ENCODE measurements around the gene NTN1.

The NTN1 gene

DNA sequence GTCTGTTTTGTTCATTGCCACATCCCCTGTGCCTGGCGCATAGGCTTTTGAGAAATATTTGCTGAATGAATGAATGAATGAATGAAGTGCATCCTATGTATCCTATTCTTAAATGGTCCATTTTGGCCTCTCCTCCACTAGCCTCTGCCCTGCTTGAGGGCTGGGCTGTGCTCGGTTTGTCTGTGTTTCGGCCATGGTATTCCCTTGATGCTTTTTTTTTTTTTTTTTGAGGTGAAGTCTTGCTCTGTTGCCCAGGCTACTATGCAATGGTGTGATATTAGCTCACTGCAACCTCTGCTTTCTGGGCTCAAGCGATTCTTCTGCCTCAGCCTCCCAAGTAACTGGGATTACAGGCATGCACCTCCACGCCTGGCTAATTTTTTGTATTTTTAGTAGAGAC lies 110.1 kb downstream of the NTN1 start:
- TF ChIP-seq Cebpa-rat (IDR thresholded peaks at IDR 0.05), result no peak

DNA sequence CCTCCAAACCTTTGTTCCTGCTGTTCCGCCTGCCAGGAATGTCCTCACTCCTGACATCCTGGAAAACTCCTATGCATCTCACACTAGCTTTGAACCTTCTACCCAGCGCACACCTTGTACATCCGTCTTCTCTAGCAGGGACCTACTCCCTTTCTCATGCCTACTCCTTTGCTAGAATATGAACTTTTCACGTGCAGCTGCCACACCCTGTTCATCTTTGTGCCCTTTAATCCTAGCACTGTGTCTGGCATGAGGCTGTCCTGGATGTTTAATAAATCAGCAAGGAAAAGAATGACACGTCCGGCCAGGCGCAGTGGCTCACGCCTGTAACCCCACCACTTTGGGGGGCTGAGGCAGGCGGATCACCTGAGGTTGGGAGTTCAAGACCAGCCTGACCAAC lies 111.0 kb downstream of the NTN1 start:
- Histone ChIP-seq H4K20me1 (0 out of 22 replicates have a peak, but pooled peaks cover 0 to 4% (median 0%) of the 10 kb centered on the region in 11 experiments), H3K27me3 (no peaks in the 10 kb centered on the region), H3K4me1 (no peaks in the 10 kb centered on the region), H3K4me2 (no peak overlapping the region), H3K9me3 (replicated peaks in 1 of 11) (no peaks in the 10 kb centered on the region), H3K36me3 (no peaks in the 10 kb centered on the region), H3K4me3 (no peak overlapping the region), H3K27ac (no peak overlapping the region), H3K9ac (no peak overlapping the region)
- TF ChIP-seq Cebpa-rat (IDR thresholded peaks at IDR 0.05), result no peak

More for the DNA sequence above, 110.1 kb downstream of the NTN1 start:
- Histone ChIP-seq H4K20me1 (0 out of 22 replicates have a peak, but pooled peaks cover 0 to 4% (median 0%) of the 10 kb centered on the region in 11 experiments), H3K4me2 (no peak overlapping the region), H3K9me3 (replicated peaks in 1 of 11) (no peaks in the 10 kb centered on the region), H3K27ac (no peak overlapping the region), H3K4me3 (no peak overlapping the region), H3K27me3 (no peaks in the 10 kb centered on the region), H3K36me3 (no peaks in the 10 kb centered on the region), H3K9ac (no peak overlapping the region), H3K4me1 (no peaks in the 10 kb centered on the region)

DNA sequence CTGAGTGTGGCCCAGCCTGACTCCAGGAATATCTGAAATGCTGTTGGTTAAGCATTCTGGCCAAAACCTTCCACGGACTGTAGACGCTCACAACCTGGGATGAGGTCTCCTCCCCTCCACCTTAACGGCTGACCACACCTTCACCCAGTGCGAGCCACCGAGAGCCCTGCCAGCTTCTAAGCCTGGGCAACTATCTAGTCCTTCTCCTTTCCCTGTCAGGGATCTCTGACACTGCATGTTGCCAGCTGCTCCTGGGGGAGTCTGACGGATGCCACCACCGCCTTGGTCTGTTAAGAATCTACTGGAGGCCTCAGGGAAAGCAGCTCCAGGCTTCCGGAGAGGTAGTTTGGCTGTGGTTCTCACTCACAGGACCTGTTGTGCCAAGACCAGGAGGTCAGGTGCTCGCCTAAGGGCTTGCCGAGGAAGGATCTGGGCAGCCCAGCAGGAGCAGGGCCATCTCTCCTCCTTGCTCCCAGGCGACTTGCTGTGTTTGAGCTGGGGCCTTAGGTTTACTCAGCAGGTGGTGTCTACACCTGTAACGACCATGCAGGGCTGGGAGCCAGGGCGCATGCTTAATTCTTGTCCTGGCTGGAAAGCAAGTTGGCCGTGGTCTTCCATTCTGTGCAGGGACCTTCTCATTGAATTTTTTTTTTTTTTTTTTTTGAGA lies 111.8 kb downstream of the NTN1 start:
- H3K9me3 ChIP-seq (replicated peaks in 1 of 11), result no peaks in the 10 kb centered on the region
- no peak overlapping the region for H3K27ac ChIP-seq
- H3K36me3 ChIP-seq, result no peaks in the 10 kb centered on the region
- no peak overlapping the region for H3K4me2 ChIP-seq
- no peak for TF ChIP-seq Cebpa-rat (IDR thresholded peaks at IDR 0.05)
- H3K4me1 ChIP-seq, result no peaks in the 10 kb centered on the region
- H4K20me1 ChIP-seq, result 0 out of 22 replicates have a peak, but pooled peaks cover 0 to 4% (median 0%) of the 10 kb centered on the region in 11 experiments
- H3K9ac ChIP-seq, result no peak overlapping the region
- H3K4me3 ChIP-seq, result no peak overlapping the region
- H3K27me3 ChIP-seq, result no peaks in the 10 kb centered on the region

DNA sequence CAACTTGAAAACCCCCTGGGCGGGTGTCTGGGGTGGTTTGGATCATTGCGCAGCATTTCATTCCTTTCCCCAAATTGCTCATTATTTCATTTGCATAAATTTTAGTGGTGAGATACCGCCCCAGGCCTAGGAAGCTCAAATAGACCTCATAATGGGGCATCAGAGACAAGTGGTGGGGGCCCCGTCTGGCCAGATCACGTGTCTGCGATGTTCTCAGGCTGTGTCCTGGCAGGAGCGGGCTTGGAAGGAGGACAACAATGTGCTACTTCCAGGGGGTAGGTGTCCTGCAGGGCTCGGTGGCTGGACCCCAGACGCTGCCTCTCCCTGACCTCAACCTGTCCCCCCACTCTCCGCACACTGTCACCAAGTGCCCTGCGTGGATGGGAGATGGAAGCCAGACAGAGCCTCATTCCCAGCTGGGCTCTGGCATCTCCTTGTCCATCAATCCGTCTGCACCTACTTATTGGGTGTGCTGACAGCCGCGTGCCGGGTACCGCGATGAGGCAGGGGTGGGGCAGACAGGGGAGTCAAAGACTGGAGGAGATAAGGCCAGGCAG lies 116.9 kb downstream of the NTN1 start:
- H3K9ac ChIP-seq, result no peak overlapping the region
- H3K4me3 ChIP-seq, result no peak overlapping the region

DNA sequence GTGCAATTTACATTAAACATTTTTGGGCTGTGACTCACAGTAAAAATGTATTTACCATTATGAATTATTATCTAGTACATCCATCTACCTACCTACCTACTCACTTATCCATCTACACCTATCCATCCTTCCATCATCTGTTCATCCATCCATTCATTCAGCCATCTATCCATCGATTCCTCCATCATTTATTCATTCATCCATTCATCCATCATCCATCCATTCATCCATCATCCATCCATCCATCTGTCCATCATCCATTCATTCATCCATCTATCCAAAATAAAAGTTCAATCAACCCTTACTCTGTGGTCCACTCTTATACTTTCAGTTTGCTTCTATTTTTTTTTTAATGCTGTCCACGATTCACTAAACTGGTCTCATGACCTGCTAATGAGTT lies 118.4 kb downstream of the NTN1 start:
- Histone ChIP-seq H3K27ac (no peak overlapping the region), H3K9ac (no peak overlapping the region), H3K4me1 (no peaks in the 10 kb centered on the region), H3K4me2 (no peak overlapping the region), H3K36me3 (no peaks in the 10 kb centered on the region), H3K4me3 (no peak overlapping the region), H4K20me1 (0 out of 22 replicates have a peak, but pooled peaks cover 0 to 3% (median 0%) of the 10 kb centered on the region in 11 experiments), H3K9me3 (replicated peaks in 1 of 11) (no peaks in the 10 kb centered on the region), H3K27me3 (no peaks in the 10 kb centered on the region)
- no peak for TF ChIP-seq Cebpa-rat (IDR thresholded peaks at IDR 0.05)

More for the DNA sequence above, 116.9 kb downstream of the NTN1 start:
- Histone ChIP-seq H3K27me3 (no peaks in the 10 kb centered on the region), H3K27ac (no peak overlapping the region), H4K20me1 (0 out of 22 replicates have a peak, but pooled peaks cover 0 to 4% (median 0%) of the 10 kb centered on the region in 11 experiments), H3K36me3 (no peaks in the 10 kb centered on the region), H3K4me1 (no peaks in the 10 kb centered on the region), H3K9me3 (replicated peaks in 1 of 11) (no peaks in the 10 kb centered on the region), H3K4me2 (no peak overlapping the region)
- TF ChIP-seq Cebpa-rat (IDR thresholded peaks at IDR 0.05), result no peak

DNA sequence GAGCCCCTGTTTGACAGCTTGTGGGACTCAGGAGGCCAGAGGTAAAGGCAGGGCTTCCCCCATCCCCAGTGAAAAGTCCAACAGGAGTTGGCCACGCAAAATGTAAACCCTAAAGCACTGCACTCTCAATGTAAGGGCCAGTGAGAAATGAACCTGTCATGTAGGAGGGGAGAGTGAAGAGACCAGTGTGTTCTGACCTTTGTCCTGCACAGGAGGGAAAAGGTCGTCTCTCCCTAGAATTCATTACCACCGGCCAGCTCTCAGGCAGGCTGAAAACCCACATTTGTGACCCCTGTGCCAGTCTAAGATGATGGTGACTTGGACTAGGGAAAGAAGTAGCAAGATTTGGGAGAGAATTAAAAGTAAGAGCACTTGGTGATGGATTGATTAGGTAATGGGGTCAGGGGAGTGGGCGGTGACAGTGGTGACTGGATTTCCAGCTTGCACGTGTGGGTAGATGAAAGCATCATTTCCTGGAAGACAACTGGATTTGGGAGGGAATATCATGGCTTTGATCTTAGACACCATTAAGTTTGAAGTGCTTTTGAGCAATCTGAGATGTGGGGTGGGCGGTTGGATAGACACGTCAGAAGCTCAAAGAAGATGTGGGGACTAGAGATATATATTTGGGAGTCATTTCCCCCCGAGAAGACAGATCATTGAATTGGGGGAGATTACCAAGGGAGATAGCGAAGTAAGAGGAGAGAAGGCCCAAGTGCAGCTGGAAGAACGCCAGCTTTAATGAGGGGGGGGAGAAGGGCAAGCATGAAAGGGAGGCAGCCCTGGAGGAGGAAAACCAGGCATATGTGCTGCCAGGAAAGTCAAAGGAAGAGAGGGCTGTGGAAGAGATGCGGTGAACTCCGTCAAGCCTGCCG lies 119.5 kb downstream of the NTN1 start:
- Histone ChIP-seq H3K4me2 (no peak overlapping the region), H3K4me1 (no peaks in the 10 kb centered on the region), H4K20me1 (no peaks in the 10 kb centered on the region), H3K27me3 (no peaks in the 10 kb centered on the region), H3K9ac (no peak overlapping the region), H3K4me3 (no peak overlapping the region), H3K27ac (no peak overlapping the region), H3K9me3 (replicated peaks in 1 of 11) (no peaks in the 10 kb centered on the region), H3K36me3 (no peaks in the 10 kb centered on the region)
- TF ChIP-seq Cebpa-rat (IDR thresholded peaks at IDR 0.05), result no peak

DNA sequence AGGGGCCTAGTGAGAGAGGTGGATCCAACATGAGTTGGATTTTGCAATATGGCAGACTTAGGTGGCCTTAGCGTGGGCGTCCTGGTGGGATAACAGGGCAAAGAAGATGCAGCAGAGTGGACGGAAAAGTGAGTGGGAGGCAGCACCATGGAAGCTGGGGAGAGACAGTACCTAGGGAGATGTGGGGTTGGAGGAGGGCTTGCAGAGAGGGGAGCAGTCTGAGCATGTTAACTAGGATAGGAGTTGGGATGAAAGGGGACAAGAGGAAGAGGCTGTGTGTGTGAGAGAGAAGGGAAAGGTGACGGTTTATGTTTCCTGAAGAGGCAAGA lies 120.1 kb downstream of the NTN1 start:
- Histone ChIP-seq H3K27ac (no peak overlapping the region), H3K9ac (no peak overlapping the region), H4K20me1 (no peaks in the 10 kb centered on the region), H3K9me3 (replicated peaks in 1 of 11) (no peaks in the 10 kb centered on the region), H3K27me3 (no peaks in the 10 kb centered on the region), H3K4me3 (no peak overlapping the region), H3K36me3 (no peaks in the 10 kb centered on the region), H3K4me1 (no peaks in the 10 kb centered on the region), H3K4me2 (no peak overlapping the region)
- TF ChIP-seq Cebpa-rat (IDR thresholded peaks at IDR 0.05), result no peak

DNA sequence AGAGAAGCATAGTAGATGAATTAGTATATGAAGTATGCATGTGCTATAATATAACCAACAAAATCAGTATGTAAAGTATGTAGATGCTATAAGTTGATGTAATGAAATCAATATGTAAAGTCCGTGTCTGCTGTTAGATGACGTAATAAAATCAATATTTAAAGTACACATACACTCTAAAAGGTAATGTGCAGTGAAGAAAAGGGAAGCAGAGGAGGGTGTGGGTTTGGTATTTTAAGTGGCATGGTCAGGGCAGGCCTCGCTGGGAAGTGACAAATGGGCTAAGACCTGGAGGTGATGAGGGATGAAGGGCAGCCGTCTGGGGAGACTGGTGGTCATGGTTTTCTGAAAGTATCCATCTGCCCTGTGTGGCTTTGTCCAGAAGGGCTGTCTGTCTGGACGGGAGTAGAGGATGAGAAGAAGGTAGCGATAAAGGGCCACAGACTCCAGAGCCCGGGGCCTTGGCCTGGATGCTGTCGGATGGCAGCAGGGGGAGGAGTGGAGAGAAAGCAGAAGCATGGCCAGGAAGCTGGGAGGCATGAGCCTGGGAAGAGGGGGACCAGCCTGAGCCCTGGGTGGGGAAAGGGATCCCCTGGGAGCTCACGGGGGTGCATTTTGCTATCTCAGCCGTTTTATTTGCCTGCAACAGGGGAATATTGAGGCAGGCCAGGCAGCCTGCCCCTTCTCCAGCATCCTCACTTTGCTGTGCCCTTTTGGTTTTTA lies 121.6 kb downstream of the NTN1 start:
- TF ChIP-seq Cebpa-rat (IDR thresholded peaks at IDR 0.05), result no peak
- Histone ChIP-seq H3K9me3 (replicated peaks in 1 of 11) (no peaks in the 10 kb centered on the region), H3K27ac (no peak overlapping the region), H3K4me2 (no peak overlapping the region), H3K4me1 (no peaks in the 10 kb centered on the region), H3K36me3 (no peaks in the 10 kb centered on the region), H3K9ac (no peak overlapping the region), H3K4me3 (no peak overlapping the region), H4K20me1 (no peaks in the 10 kb centered on the region), H3K27me3 (no peaks in the 10 kb centered on the region)
